GM13976 (cell line): Measurements from ENCODE around the gene KCNH1.

ENCODE experiments used
- DNase-seq: peaks from one replicate; pipeline ENCODE4 v3.0.0; 2012; ENCODE audit warnings: low spot score
- CTCF ChIP-seq: IDR thresholded peaks from 2 replicates; pipeline ENCODE4 v1.5.1; 2012; ENCODE audit warnings: borderline replicate concordance, mild to moderate bottlenecking; ENCODE audit not compliant: insufficient read depth; ENCODE audit errors: extremely low read depth, missing control alignments, control extremely low read depth
- in situ Hi-C: fragments of 300-500 bp; cut with MboI; formaldehyde crosslinking; loops from one replicate; pipeline ENCODE4 v1.12.0; 2022; ENCODE audit warnings: low sequenced_read_pairs, mixed read lengths, inconsistent platforms; ENCODE audit not compliant: unreplicated experiment

Gene KCNH1

GRCh38 chr1:210815641-210816550, 318.1 kb downstream of the KCNH1 start:
- in situ Hi-C loops, result no loop called here
- no peak for TF ChIP-seq CTCF
- DNase-seq, result no peak

GRCh38 chr1:210814382-210815123, 319.4 kb downstream of the KCNH1 start:
- in situ Hi-C loops, result no loop called here
- TF ChIP-seq CTCF, result no peak
- no peak for DNase-seq

- TF ChIP-seq CTCF, result no peak
- DNase-seq, result no peak
- in situ Hi-C loops, result no loop called here
Observed at GRCh38 chr1:210801501-210801900, 332.4 kb downstream of the KCNH1 start.

- no peak for TF ChIP-seq CTCF
- DNase-seq, result peak; percentile 1
- in situ Hi-C loops, result no loop called here
Observed at GRCh38 chr1:210800756-210801155, 333.2 kb downstream of the KCNH1 start.

GRCh38 chr1:210800301-210800700, 333.6 kb downstream of the KCNH1 start:
- DNase-seq, result no peak
- no peak for TF ChIP-seq CTCF
- in situ Hi-C loops, result no loop called here

- in situ Hi-C loops, result no loop called here
- no peak for DNase-seq
- TF ChIP-seq CTCF, result no peak
Observed at GRCh38 chr1:210797422-210797821, 336.5 kb downstream of the KCNH1 start.
